Tibial nerve (tissue), 4 donors: ENCODE data around the gene CYTH1. TPM values are rescaled to one million over a fixed set of nuclear protein-coding genes. Genes with fewer than 3 reads are reported as not detected.

Experiments used
- DNase-seq, 2 donors: peaks; one replicate each; pipeline ENCODE4 v3.0.0-alpha.2; 2019; ENCODE audit warnings: low spot score in 2 of 2
- H3K27ac ChIP-seq, 4 donors: fragments of 200-600 bp; sonication (generic) in 3 of 4; one replicate each; pipeline ENCODE4 v1.5.1; 2017 to 2019; ENCODE audit warnings: mild to moderate bottlenecking in 1 of 4
- H3K27me3 ChIP-seq, 2 donors: fragments of 200-600 bp; sonication (generic) in 1 of 2; one replicate each; pipeline versions ENCODE4 v1.5.1 to v1.6.0; 2017 to 2019
- H3K36me3 ChIP-seq, 3 donors: fragments of 200-600 bp; sonication (generic); one replicate each; pipeline ENCODE4 v1.5.1; 2018 to 2019
- H3K4me1 ChIP-seq, 4 donors: fragments of 200-600 bp; sonication (generic) in 3 of 4; one replicate each; pipeline ENCODE4 v1.5.1; 2017 to 2019
- H3K4me3 ChIP-seq, 4 donors: fragments of 200-600 bp; sonication (generic) in 3 of 4; one replicate each; pipeline ENCODE4 v1.5.1; 2017 to 2019; ENCODE audit warnings: mild to moderate bottlenecking in 1 of 4, moderate library complexity in 1 of 4
- H3K9me3 ChIP-seq, 4 donors: fragments of 200-600 bp; sonication (generic) in 3 of 4; one replicate each; pipeline ENCODE4 v1.5.1; 2017 to 2019
- CTCF ChIP-seq, 5 experiments: fragments of 200-600 bp in 3 of 5; fragments of 450-650 bp in 2 of 5; sonication (generic) in 3 of 5; IDR thresholded peaks; one replicate each; pipeline ENCODE4 v1.5.1; 2016 to 2019; ENCODE audit warnings: antibody characterized with exemption in 5 of 5, mild to moderate bottlenecking in 3 of 5, moderate library complexity in 2 of 5
- EP300 ChIP-seq, 2 donors: sonication (generic); formaldehyde crosslinking; IDR thresholded peaks; one replicate each; pipeline ENCODE4 v1.6.1; 2017; ENCODE audit warnings: antibody characterized with exemption in 2 of 2, mild to moderate bottlenecking in 1 of 2
- POLR2A ChIP-seq, 2 donors: fragments of 450-650 bp; IDR thresholded peaks; one replicate each; pipeline ENCODE4 v1.6.1; 2017; ENCODE audit warnings: antibody characterized with exemption in 2 of 2, mild to moderate bottlenecking in 2 of 2, moderate library complexity in 2 of 2
- WGBS, 2 donors: methylation state at CpG; one replicate each; pipeline ENCODE4 v1.1.5; 2018; 5-methylcytosine and 5-hydroxymethylcytosine counted together
- total RNA-seq, 4 donors: library from RNA; depleted of rRNA; stranded (reverse); fragments of >200 nt; gene quantifications; one replicate each; pipeline ENCODE4 v1.1.0, GENCODE V29; 2016

Gene CYTH1
- total RNA-seq, 4 donors from 2014 or later: 53.1 to 81.0 (median 63.8) TPM

GRCh38 chr17:78708510-78708973 lies 73.5 kb downstream of the CYTH1 start:
- no peaks in the 10 kb centered on the region for H3K27me3 ChIP-seq
- peak; percentile 20 to 50 for DNase-seq
- no peaks in the 10 kb centered on the region for H3K9me3 ChIP-seq
- H3K27ac ChIP-seq: peak overlapping the region in 1 of 4 donors; percentile 6
- no peak overlapping the region for H3K4me3 ChIP-seq
- peaks cover 0 to 33% (median 4%) of the 10 kb centered on the region in 4 donors for H3K4me1 ChIP-seq
- H3K36me3 ChIP-seq: peaks cover 0 to 18% (median 0%) of the 10 kb centered on the region in 3 donors
- TF ChIP-seq POLR2A (IDR thresholded peaks at IDR 0.05) (no peak), EP300 (IDR thresholded peaks at IDR 0.05) (peak in 1 of 2 donors; percentile 37), CTCF (IDR thresholded peaks at IDR 0.05) (peak; percentile 70 to 85 (median 82))
- 9 to 11% methylated on average over 6 of the region's 6 CpGs for WGBS, 2 donors

DNA sequence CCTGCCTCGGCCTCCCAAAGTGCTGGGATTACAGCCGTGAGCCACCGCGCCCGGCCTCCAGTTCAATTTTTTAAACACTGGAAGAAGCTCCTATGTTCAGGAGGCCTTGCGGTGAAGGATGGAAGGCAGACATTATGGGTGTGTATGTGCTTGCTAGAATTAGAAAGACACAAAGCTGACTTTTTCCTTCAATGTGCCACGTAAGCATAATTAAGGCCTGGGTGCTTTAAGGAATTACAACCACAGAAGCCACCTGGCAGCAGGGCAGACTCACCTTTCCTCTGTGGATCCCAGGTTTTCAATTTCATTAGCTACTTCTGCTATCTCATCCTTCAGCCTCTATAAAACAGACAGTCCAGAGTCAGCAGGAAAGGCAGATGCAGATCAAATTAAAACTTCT lies 74.2 kb downstream of the CYTH1 start:
- 83 to 94% methylated on average over 7 of the region's 7 CpGs for WGBS, 2 donors
- peaks cover 0 to 33% (median 4%) of the 10 kb centered on the region in 4 donors for H3K4me1 ChIP-seq
- H3K4me3 ChIP-seq: no peak overlapping the region
- no peak for DNase-seq
- no peak overlapping the region for H3K27ac ChIP-seq
- no peaks in the 10 kb centered on the region for H3K9me3 ChIP-seq
- H3K27me3 ChIP-seq: no peaks in the 10 kb centered on the region
- TF ChIP-seq EP300 (IDR thresholded peaks at IDR 0.05) (no peak), CTCF (IDR thresholded peaks at IDR 0.05) (no peak), POLR2A (IDR thresholded peaks at IDR 0.05) (no peak)
- peaks cover 0 to 18% (median 0%) of the 10 kb centered on the region in 3 donors for H3K36me3 ChIP-seq

DNA sequence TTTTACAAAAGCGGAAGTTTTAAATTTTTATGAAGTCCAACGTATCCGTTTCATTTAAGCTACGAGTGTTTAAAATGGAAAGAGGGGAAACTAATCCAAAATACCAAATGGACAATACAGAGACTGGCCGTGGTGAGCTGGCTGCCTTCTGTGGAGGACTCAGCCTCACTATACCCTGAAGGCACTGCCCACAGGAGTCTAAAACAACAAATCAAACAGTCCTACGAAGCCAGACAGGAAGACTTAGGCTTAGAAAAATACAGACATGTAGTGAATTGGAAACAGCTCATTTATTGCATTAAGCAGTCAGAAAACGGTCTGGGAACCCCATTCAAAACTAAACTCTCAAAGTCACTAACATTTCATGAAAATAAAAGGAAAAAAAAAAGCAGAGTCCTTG lies 75.1 kb downstream of the CYTH1 start:
- WGBS, 2 donors: 84 to 88% methylated on average over 7 of the region's 7 CpGs
- Histone ChIP-seq H3K27ac (no peak overlapping the region), H3K4me1 (peaks cover 0 to 30% (median 4%) of the 10 kb centered on the region in 4 donors), H3K4me3 (no peak overlapping the region), H3K9me3 (no peaks in the 10 kb centered on the region), H3K36me3 (peaks cover 0 to 24% (median under 1%) of the 10 kb centered on the region in 3 donors), H3K27me3 (no peaks in the 10 kb centered on the region)
- no peak for DNase-seq
- TF ChIP-seq CTCF (IDR thresholded peaks at IDR 0.05): no peak
- no peak for TF ChIP-seq POLR2A (IDR thresholded peaks at IDR 0.05)
- TF ChIP-seq EP300 (IDR thresholded peaks at IDR 0.05): no peak

DNA sequence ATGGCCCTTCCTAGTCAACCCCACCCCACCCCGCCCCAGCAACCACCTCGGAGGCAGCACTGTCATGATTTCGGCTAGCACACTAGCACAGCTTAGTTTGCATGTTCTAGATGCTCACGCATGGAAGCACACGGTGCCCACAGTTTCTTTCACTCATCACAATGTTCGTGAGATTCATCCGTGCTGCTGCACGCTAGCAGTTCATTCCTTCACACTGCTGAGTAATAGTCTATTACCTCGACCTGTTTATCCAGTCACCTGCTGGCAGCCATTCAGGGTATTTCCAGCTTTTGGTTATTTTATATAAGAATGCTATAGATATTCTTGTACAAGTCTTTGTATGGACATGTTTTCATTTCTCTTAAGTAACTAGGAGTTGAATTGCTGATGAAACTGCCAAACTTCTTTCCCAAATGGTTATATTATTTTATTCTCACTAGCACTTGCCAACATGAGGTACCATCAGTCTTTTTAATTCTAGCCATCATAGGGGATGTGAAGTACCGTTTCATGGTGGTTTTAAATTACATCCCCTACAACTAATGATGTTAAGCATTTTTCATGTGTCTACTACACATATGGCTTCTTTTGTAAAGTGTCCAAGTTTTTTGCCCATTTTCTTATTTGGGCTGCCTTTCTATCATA lies 75.7 kb downstream of the CYTH1 start:
- H3K27me3 ChIP-seq: no peaks in the 10 kb centered on the region
- no peaks in the 10 kb centered on the region for H3K9me3 ChIP-seq
- TF ChIP-seq POLR2A (IDR thresholded peaks at IDR 0.05) (no peak), CTCF (IDR thresholded peaks at IDR 0.05) (no peak), EP300 (IDR thresholded peaks at IDR 0.05) (no peak)
- H3K36me3 ChIP-seq: peaks cover 0 to 30% (median 6%) of the 10 kb centered on the region in 3 donors
- H3K27ac ChIP-seq: no peak overlapping the region
- peaks cover 0 to 23% (median 2%) of the 10 kb centered on the region in 4 donors for H3K4me1 ChIP-seq
- DNase-seq: no peak
- 83 to 84% methylated on average over 10 of the region's 10 CpGs for WGBS, 2 donors
- no peak overlapping the region for H3K4me3 ChIP-seq

DNA sequence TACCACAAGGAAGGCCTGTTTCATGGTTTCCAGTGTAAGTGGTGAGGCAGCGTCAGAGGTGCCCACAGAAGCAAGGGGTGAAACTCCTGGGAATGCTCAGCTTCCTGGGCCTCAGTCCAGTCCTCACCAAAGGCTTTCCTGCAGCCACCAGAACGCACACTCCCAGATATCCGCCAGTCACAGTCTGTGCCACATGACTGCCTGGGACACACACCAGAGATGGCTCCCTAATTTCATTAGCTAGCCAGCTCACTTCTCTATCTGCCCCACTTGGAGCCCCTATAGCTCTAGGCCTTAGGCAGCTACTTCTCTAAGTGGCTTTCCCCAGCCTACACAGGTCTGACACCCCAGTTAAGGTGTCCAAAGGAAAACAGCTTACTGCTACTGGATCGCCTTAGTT lies 77.0 kb downstream of the CYTH1 start:
- no peak for TF ChIP-seq CTCF (IDR thresholded peaks at IDR 0.05)
- Histone ChIP-seq H3K4me1 (peaks cover 0 to 21% (median 2%) of the 10 kb centered on the region in 4 donors), H3K36me3 (peaks cover 0 to 44% (median 13%) of the 10 kb centered on the region in 3 donors), H3K27me3 (no peaks in the 10 kb centered on the region), H3K4me3 (no peak overlapping the region), H3K9me3 (no peaks in the 10 kb centered on the region), H3K27ac (no peak overlapping the region)
- WGBS, 2 donors: 86 to 93% methylated on average over 4 of the region's 4 CpGs
- DNase-seq: no peak
